ENCODE data around the gene MACROD2.

MACROD2 gene

GRCh38 chr20:14783766-14784165 is 788.5 kb downstream of the MACROD2 start:
- no peak for DNase-seq

- DNase-seq = no peak
These were observed 789.9 kb downstream of the MACROD2 start for GRCh38 chr20:14785065-14785743.

- DNase-seq = no peak
These were observed 794.9 kb downstream of the MACROD2 start for GRCh38 chr20:14790190-14790589.

DNA sequence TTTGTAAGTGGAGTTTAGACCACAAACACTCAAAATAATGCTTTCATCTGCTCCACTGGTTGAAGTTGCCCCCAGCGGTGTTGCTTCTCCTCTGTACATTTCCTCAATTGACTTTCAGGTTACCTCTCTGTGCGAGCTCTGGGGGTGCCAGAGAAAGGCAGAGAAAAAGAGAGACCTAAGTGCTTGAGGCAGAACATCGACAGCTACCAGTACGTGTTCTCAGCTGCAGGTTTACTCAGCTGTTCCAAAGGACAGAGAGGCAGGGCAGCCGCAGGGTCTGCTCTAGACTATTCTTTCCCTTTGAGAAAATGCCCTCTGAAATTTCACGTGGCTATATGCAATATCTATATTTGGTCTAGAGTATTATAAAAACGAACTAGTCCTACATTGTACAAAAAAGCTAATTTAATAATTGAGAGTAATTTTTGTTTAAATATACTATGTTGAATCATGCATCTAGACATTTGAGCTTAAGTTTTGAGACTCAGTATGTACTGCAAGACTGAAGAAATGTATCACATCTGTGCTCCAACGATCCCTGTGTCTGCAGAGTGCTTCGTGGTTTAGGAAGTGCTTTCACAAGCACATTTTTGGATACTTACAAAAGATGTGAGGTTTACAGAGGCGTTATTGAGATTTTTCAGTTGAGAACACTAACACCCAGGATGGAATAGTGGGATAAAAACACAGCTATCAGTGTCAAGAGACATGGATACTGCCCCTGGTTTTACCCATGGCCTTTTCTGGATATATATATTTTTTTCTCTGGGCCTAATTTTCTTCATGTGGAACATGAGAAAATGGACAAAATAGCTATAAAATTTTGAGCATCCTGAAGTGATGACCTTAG is 795.7 kb downstream of the MACROD2 start:
- no peak for DNase-seq

DNA sequence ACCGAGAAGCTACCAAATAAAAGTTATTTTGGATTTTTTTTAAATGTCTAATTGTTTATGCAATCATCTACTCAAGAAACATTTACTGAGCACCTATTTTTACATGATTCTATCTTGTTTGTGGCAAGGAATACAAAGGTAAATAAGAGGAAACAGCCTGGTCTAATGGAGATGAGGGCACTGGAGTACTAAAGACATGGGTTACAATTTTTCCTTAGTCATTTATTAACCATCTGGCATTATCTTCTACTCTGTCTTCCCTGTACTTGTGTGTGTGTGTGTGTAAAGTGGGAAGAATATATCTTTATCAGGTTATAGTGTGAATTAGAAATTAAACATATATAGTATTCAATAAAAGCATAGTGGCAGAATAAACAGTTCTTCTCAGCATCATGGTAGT is 797.6 kb downstream of the MACROD2 start:
- no peak for DNase-seq

DNA sequence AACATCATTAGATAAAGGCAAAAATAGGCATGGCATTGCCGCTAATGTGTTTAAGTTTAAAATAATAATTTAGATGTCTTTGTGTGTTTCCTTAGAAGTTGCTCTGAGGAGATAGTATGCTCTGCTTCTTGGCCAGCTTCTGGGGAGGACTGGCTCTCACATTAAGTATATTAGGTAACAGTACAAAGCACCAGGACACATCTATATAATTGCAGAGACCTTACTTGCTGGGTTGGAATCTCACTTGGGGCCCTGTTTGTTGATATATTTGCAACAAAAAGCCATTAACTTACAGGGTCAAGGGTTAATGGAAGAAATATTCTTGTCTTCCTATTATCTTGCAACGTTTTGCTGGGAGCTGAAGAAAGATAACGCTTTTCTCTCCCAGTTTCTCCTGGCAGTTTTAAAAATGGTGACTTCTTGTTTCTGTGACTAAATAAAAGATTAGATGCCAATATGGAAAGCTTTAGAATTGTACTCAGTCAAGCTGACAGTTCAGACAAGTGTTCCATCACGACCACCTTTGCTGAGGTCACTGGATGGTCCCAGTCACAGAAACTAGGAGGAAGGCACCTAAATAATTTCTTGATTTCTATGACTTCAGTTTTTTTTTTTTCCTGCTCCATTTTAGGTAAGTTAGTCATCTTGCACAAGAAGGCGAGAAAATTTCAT is 804.4 kb downstream of the MACROD2 start:
- no peak for DNase-seq

DNA sequence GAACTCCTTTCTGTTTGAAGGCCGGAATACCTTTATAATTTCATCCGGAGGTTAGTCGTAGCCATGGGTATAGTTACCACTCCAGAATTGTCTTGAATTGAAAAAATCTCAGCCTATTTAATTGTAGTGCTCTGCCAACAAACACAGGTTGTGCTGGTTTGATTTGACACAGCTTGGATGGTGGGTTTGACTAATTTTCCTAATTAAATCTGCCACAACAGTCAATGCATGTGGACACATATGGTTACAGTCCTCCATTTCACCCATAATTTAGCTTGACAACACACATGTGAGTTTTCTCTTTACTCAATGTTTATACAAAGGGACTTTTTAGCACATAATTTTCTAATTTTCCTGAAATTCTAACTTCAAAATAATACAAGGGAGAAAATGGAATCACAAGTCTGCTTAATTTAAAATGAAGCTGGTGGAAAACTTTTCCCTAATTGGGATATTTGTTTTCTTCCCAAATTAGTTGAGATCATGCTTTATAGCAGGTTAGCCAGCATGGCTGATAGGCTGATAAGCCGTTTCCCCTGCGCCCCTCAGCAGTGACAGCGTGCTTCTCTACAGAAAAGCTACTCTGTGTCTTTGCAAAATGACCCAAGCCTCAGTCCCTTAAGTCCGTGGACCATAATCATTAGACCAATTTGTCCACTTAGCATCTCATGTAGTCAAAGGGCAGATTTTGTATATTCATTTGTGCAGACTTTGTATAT is 805.5 kb downstream of the MACROD2 start:
- DNase-seq = no peak

DNA sequence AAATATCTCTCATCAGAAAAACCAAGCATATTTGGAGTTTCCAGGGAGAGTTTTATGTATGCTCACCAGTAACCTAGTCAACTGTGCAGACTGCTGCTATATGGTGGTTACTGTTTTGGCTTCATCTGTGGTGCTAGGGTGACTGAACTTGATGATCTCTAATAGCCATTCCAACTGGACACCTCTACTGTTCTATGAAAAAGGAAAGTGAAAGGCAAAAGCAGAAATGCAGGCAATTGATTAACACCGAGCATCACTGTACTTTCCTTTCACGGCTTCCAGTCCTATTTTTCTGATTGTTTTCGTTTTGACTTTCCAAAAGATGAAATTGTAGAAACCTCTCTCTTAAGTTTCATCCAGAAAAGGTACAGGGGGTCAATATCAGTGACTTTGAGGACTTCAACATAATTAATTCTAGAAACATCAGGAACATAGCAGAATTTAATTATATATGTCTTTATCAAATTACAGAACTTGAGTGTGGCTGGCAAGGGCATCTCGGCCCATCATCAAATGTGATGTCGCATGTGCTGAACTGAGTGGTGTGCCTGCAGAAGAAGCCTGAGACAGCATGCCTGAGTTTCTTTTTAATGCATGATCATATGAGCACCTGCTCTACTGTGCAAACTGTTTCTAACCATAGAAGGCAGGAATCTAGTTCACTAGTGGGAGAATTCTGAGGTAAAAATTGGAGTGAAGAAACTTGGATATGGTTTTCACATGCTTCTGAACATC is 806.4 kb downstream of the MACROD2 start:
- no peak for DNase-seq

GRCh38 chr20:14807224-14807623 is 811.9 kb downstream of the MACROD2 start:
- no peak for DNase-seq

GRCh38 chr20:14815340-14815739 is 820.0 kb downstream of the MACROD2 start:
- DNase-seq = no peak

DNA sequence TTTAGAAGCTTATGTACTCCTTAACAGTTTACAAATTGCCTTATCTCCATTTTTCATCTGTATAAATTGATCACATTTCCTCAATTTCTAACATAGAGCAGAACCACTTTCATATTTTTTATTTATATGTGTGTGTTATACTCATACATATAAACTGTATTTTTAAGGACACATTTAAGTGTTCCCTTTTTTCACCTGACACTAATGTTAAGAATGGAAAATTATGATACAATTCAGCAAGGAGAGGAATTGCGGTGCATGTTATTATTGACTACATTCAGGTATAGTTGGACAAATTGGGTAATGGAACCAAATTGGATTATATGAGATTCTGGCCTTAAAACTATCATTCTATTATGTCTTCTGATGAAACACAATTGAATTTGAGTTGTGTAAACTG is 821.2 kb downstream of the MACROD2 start:
- DNase-seq = no peak

- no peak for DNase-seq
These were observed 821.8 kb downstream of the MACROD2 start for GRCh38 chr20:14817101-14817500.

DNA sequence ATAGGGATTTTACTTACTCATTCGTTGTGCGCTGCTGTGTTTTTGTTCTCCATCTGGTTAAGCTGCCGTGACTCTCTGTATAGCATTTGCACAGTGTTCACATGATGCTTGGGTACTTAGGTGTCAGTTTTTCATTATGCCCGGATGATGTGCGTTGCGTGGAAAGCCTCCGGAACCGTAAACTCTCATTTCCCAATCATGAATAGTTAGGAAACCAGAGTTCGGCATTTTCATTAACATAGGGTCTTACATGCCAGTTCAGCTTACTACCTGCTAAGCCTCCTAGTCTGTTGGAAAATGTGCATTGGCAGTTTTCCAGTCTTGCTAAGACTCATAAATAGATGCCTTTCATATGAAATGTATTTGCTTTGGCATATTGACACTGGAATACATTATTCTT is 825.5 kb downstream of the MACROD2 start:
- DNase-seq = no peak

GRCh38 chr20:14821251-14821650 is 825.9 kb downstream of the MACROD2 start:
- no peak for DNase-seq

- no peak for DNase-seq
These were observed 829.7 kb downstream of the MACROD2 start for GRCh38 chr20:14824996-14825395.

- DNase-seq = no peak
These were observed 831.4 kb downstream of the MACROD2 start for GRCh38 chr20:14826543-14827313.

DNA sequence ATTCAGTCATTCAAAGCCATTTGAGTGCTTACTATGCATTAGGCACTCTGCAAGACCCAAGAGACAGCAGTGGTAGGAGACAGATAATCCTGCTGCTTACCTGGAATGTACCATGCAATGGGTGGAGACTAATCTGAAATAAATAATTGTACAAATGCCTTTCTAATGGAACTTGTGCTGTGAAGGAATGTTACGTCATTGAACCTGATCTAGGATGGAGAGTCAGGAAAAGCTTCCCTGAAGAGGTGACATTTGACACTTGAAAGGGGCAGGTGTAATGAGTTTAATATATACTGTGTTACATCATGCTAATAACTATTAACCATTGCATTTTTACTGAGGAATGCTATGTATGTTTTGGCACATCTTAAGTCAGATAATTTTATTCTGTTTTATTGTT is 833.1 kb downstream of the MACROD2 start:
- no peak for DNase-seq

DNA sequence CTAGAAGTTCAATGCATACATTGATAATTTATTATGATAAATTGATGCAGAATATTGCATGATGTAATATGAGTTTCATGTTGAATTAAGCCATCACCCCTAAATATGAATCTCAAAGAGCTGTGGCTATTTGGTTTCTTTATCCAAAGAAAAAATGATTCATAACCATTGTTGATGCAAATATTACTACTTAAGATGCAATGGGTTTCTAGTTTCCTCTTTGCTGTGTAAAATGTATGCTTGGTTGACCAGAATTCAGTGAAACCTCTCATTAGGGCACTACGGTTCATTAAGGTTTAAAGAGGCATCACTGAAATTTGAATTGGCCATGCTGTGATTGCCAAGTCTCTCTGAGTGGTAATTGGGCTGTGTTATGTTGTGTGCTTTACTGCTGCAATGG is 834.6 kb downstream of the MACROD2 start:
- DNase-seq = no peak

DNA sequence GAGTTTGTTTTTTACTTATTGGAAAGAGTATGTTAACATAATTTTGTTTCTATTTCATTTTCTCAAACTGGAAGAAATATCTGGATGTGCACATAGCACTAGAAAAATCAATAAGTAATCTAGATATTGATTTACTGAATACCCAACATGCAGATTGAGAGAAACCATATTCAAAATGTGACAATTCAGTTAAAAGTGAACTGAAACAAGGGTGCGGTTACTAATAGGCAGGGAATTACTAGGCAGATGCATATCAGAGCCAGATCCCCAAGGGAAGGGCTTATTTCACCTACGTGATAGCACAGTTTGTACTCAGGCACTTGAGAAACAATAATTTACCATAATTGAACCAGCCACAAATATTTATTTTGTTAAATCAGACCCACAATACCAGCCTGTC is 835.1 kb downstream of the MACROD2 start:
- DNase-seq = no peak

DNA sequence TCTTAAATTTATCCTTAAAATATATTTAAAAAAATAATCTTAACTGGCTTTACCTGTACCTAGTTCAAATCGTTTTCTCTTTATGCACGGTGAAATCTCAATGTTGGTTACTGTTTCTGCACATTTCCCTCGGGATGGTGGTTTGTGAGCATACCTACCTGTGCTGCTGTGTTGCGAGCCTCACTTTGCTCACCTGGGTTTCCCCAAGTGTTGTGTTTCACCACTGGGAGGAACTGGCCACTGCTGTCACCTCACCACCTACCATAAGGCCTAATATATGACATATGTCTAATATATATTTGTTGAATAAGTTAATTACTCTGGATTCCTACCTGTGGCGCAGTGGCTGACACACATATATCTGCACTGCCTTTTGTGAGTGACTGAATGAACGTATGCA is 835.6 kb downstream of the MACROD2 start:
- no peak for DNase-seq

DNA sequence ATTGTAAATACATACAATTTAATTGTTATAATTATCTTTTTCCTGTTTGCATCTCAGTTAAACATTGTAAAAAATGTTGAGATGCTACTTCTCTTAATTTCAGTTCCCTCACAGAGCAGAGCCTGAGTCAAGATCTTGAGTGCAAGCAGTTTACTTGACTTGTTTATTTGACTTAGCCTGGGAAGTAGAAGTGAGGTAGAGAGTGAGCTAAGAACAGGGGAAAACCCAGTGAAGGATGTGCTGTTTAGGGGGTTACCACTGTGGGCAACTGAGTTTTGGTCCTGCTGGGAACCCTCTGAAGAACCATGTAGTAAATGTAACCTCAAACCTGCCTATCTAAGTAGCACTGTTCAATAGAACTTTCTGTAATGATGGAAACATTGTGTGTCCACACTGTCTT is 837.3 kb downstream of the MACROD2 start:
- no peak for DNase-seq
